Smooth muscle cell (in vitro differentiated cells): ENCODE data around the gene TMEM255B. TPM values are rescaled to one million over a fixed set of nuclear protein-coding genes. Genes with fewer than 3 reads are reported as not detected.

ENCODE experiments used
- DNase-seq: peaks from one replicate; lab custom pipeline; 2025; ENCODE audit not compliant: unreplicated experiment; lab: John Stamatoyannopoulos, UW
- H2AFZ ChIP-seq: fragments of 200-600 bp; sonication (generic); 2 replicates; pipeline ENCODE4 v1.6.0; 2016; ENCODE audit warnings: antibody characterized with exemption, low read depth, mild to moderate bottlenecking
- H3F3A ChIP-seq: fragments of 200-600 bp; sonication (generic); 2 replicates; pipeline ENCODE4 v1.6.0; 2017; ENCODE audit warnings: antibody characterized with exemption, low read depth
- H3K27ac ChIP-seq: fragments of 200-600 bp; sonication (generic); 2 replicates; pipeline ENCODE4 v1.5.1; 2016; ENCODE audit warnings: low read depth, mild to moderate bottlenecking
- H3K27me3 ChIP-seq: fragments of 200-600 bp; sonication (generic); 2 replicates; pipeline ENCODE4 v1.6.1; 2016; ENCODE audit warnings: low read depth, mild to moderate bottlenecking
- H3K36me3 ChIP-seq: fragments of 200-600 bp; sonication (generic); 2 replicates; pipeline ENCODE4 v1.5.1; 2016; ENCODE audit warnings: low read depth
- H3K4me1 ChIP-seq: fragments of 200-600 bp; sonication (generic); 2 replicates; pipeline ENCODE4 v1.5.1; 2016; ENCODE audit warnings: low read depth
- H3K4me2 ChIP-seq: fragments of 200-600 bp; sonication (generic); 2 replicates; pipeline ENCODE4 v1.6.0; 2016; ENCODE audit warnings: mild to moderate bottlenecking
- H3K4me3 ChIP-seq: fragments of 200-600 bp; sonication (generic); 2 replicates; pipeline ENCODE4 v1.5.1; 2016; ENCODE audit warnings: mild to moderate bottlenecking
- H3K79me2 ChIP-seq: fragments of 200-600 bp; sonication (generic); 2 replicates; pipeline ENCODE4 v1.6.0; 2016; ENCODE audit warnings: low read depth, mild to moderate bottlenecking
- H3K9ac ChIP-seq: fragments of 200-600 bp; sonication (generic); 2 replicates; pipeline ENCODE4 v1.6.0; 2016; ENCODE audit warnings: low read depth
- H3K9me3 ChIP-seq: fragments of 200-600 bp; sonication (generic); replicated peaks from 2 replicates; pipeline ENCODE4 v1.5.1; 2016; ENCODE audit warnings: low read depth
- H4K20me1 ChIP-seq: fragments of 200-600 bp; sonication (generic); 2 replicates; pipeline ENCODE4 v1.6.0; 2016; ENCODE audit warnings: low read depth
- WGBS: methylation state at CpG from one replicate; pipeline ENCODE4 v1.1.7; 2016; ENCODE audit warnings: low lambda C conversion rate; 5-methylcytosine and 5-hydroxymethylcytosine counted together
- polyA plus RNA-seq: library from polyadenylated mRNA; unstranded; fragments of >200 nt; fragmentation: Nextera tagmentation; extraction: Ambion mirVana; gene quantifications from 2 replicates; pipeline ENCODE4 v1.2.1, GENCODE V29; 2016
- total RNA-seq: library from RNA; depleted of rRNA; stranded (reverse); fragments of >200 nt; gene quantifications from 2 replicates; pipeline ENCODE4 v1.2.3, GENCODE V29; 2014
- TF ChIP-seq, protein P1 (sequence below): fragments of 200-600 bp; sonication (generic); IDR thresholded peaks from 2 replicates; pipeline ENCODE4 v1.5.1; 2017; ENCODE audit warnings: borderline replicate concordance, mild to moderate bottlenecking, antibody characterized with exemption; ENCODE audit not compliant: insufficient read depth, poor library complexity, severe bottlenecking

The TMEM255B gene
- total and polyA plus RNA-seq, 2 experiments from 2014 or later: 0.22 to 2.1 TPM

DNA sequence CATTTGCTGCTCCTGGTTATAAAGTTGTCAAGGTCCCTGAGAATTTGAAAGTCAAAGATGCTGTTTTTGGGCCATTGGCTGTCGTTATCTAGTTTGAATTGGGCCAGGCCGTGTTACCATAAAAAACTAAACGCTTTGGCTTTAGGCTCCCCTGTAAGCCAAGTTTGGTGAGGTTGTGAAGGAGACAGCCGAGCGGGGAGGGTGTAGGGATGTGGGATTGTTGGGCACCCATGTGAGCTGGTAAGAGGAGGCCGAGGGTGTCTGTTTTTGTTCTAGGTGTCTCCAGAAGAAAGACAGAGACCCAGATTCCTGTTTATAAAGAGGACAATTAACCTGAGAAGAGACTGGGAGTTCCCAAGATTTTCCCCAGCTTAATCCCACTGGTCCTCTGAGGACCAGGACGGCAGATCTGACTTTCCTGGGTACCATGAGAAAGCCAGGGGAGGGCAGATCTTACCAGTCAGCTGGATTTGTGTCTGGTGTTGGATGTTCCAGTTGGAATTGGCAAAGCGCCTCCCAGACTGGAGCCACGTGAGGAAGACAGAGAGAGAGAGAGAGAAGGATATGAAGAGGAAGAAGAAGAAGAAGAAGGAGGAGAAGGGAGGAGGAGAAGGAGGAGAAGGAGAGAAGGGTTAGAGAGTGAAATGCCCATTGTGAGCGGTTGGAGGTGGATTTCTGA is 25.1 kb downstream of the TMEM255B start:
- H3K4me1 ChIP-seq: no peaks in the 10 kb centered on the region
- no peaks in the 10 kb centered on the region for H3K36me3 ChIP-seq
- DNase-seq: no peak
- H3K79me2 ChIP-seq: no peaks in the 10 kb centered on the region
- 83% methylated on average over 10 of the region's 10 CpGs for WGBS
- H3K9me3 ChIP-seq: no peaks in the 10 kb centered on the region
- TF ChIP-seq, protein P1, sequence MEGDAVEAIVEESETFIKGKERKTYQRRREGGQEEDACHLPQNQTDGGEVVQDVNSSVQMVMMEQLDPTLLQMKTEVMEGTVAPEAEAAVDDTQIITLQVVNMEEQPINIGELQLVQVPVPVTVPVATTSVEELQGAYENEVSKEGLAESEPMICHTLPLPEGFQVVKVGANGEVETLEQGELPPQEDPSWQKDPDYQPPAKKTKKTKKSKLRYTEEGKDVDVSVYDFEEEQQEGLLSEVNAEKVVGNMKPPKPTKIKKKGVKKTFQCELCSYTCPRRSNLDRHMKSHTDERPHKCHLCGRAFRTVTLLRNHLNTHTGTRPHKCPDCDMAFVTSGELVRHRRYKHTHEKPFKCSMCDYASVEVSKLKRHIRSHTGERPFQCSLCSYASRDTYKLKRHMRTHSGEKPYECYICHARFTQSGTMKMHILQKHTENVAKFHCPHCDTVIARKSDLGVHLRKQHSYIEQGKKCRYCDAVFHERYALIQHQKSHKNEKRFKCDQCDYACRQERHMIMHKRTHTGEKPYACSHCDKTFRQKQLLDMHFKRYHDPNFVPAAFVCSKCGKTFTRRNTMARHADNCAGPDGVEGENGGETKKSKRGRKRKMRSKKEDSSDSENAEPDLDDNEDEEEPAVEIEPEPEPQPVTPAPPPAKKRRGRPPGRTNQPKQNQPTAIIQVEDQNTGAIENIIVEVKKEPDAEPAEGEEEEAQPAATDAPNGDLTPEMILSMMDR: no peak
- H3K9ac ChIP-seq: no peak overlapping the region
- H3F3A ChIP-seq: no peaks in the 10 kb centered on the region
- peaks cover 23% of the 10 kb centered on the region for H3K27me3 ChIP-seq
- no peak overlapping the region for H3K4me2 ChIP-seq
- no peak overlapping the region for H3K27ac ChIP-seq
- no peak overlapping the region for H3K4me3 ChIP-seq
- no peaks in the 10 kb centered on the region for H4K20me1 ChIP-seq
- H2AFZ ChIP-seq: no peak overlapping the region

DNA sequence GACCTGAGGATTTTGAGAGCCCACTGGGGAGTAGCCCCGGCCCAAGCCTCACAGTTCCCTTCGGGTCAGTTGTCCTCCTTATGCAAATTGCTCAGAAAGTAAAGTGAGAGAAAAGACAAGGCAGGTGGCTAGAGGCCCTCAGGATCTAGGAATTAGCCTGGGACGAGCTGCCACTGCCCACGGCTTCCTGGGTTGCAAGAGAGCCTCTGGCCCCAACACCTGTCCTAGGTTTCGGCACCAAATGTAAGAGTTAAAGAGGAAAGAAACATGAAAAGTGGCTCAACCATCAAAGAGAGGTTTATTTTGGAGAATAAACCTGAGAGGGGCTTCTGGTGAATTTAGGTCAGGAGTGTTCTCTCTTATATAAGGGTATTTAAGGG is 25.6 kb downstream of the TMEM255B start:
- Histone ChIP-seq H3K9ac (no peak overlapping the region), H3K36me3 (no peaks in the 10 kb centered on the region), H3K9me3 (no peaks in the 10 kb centered on the region), H3K4me3 (no peak overlapping the region), H3F3A (no peaks in the 10 kb centered on the region), H3K27ac (no peak overlapping the region), H3K79me2 (no peaks in the 10 kb centered on the region), H4K20me1 (no peaks in the 10 kb centered on the region), H3K4me1 (no peaks in the 10 kb centered on the region), H2AFZ (no peak overlapping the region), H3K4me2 (no peak overlapping the region), H3K27me3 (peaks cover 18% of the 10 kb centered on the region)
- 82% methylated on average over 5 of the region's 5 CpGs for WGBS
- TF ChIP-seq, protein P1: no peak
- DNase-seq: no peak

DNA sequence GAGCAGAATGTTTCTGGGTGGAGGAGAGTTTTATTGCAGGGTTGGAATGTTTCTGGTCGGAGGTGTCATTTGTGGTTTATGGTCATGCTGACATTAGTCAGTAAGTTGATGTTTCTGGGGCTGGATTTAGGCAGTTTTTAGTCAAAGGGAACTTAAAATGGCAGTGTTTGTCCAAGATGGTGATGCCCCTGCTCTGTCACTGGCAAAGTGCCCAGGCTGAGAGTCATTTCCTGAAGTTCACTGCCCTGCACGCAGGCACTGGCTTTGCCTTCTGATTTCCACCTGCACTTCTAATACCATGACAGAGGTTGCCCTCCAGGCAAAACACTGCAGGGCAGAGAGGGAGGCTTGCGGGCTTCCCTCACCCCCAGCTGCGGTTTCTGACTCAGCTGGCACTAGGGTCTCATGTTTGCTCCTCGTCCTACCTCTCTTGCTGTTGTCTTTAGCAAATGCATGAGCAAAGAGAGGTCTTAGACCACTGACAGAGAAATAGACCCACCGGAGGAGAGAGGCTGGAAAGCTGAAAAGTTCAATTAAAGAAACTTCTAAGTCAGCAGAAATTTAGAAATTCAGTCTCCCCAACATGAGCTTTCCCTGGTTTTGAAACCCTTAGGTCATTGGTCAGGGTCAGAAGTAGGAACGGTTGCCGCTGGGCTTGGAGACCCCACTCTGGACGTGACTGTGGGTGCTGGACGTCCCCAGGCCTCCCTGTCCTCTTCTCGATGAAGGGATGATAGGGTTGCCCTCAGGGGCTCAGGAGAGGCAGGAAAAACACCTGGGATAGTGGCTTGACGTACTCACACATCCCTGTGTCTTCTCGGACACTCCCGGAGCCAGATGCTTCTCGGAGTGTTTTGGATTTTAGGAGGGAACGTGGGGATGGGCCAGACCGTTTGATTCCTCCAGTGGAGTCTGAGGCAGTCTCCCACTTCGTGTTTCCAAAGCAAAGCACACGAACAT is 26.3 kb downstream of the TMEM255B start:
- peaks cover 11% of the 10 kb centered on the region for H3K27me3 ChIP-seq
- no peak overlapping the region for H2AFZ ChIP-seq
- no peak for DNase-seq
- no peaks in the 10 kb centered on the region for H3K36me3 ChIP-seq
- 86% methylated on average over 19 of the region's 19 CpGs for WGBS
- no peak overlapping the region for H3K4me3 ChIP-seq
- H3K9me3 ChIP-seq: no peaks in the 10 kb centered on the region
- no peaks in the 10 kb centered on the region for H3K79me2 ChIP-seq
- no peaks in the 10 kb centered on the region for H4K20me1 ChIP-seq
- no peak overlapping the region for H3K27ac ChIP-seq
- H3K4me2 ChIP-seq: no peak overlapping the region
- TF ChIP-seq, protein P1: no peak
- no peaks in the 10 kb centered on the region for H3K4me1 ChIP-seq
- H3F3A ChIP-seq: no peaks in the 10 kb centered on the region
- no peak overlapping the region for H3K9ac ChIP-seq
